BE2C (cell line): ENCODE measurements around the gene TMPO.
A peak's percentile ranks its signal among the peaks of the same experiment; 100 is the strongest.
"Not testable (repeated sequence)": the region's sequence is repeated elsewhere in the genome, so short reads cannot be mapped to it uniquely, and the experiment has no call there.

ENCODE experiments used
- DNase-seq: peaks from one replicate; pipeline ENCODE4 v3.0.0-alpha.2; 2020
- H3K27me3 ChIP-seq: fragments of 250-450 bp; sonication (Bioruptor Pico); 2 replicates; pipeline ENCODE4 v1.5.1; 2020; ENCODE audit warnings: mild to moderate bottlenecking
- H3K36me3 ChIP-seq: fragments of 250-450 bp; sonication (Bioruptor Pico); 2 replicates; pipeline ENCODE4 v1.5.1; 2020; ENCODE audit warnings: mild to moderate bottlenecking
- H3K4me1 ChIP-seq: fragments of 250-450 bp; sonication (Bioruptor Pico); 2 replicates; pipeline ENCODE4 v1.5.1; 2020
- H3K4me3 ChIP-seq: 2 replicates; pipeline ENCODE4 v1.5.1; 2011; ENCODE audit warnings: low read depth, low read length
- H3K9me3 ChIP-seq: fragments of 250-450 bp; sonication (Bioruptor Pico); 2 replicates; pipeline ENCODE4 v1.5.1; 2020
- TF ChIP-seq, protein P1 (sequence below): IDR thresholded peaks from 2 replicates; pipeline ENCODE4 v1.5.1; 2012; ENCODE audit warnings: mild to moderate bottlenecking, low read depth, low read length

Gene TMPO

DNA sequence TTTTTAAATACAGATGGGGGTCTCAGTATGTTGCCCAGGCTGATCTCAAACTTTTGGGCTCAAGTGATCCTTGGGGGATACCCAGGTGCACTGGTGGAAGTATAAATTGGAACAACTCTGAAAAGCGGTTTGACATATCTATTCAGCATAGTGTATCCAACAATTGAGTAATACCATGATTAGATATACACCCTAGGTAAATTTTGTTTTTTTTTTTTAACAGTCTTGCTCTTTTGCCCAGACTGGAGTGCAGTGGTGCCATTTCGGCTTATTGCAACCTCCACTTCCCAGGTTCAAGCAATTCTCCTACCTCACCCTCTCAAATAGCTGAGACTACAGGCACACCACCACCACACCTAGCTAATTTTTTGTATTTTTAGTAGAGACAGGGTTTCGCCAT is 46.5 kb downstream of the TMPO start:
- Histone ChIP-seq H3K9me3 (no peaks in the 10 kb centered on the region), H3K4me1 (no peaks in the 10 kb centered on the region), H3K36me3 (no peaks in the 10 kb centered on the region), H3K4me3 (no peak overlapping the region), H3K27me3 (no peaks in the 10 kb centered on the region)
- TF ChIP-seq, protein P1, sequence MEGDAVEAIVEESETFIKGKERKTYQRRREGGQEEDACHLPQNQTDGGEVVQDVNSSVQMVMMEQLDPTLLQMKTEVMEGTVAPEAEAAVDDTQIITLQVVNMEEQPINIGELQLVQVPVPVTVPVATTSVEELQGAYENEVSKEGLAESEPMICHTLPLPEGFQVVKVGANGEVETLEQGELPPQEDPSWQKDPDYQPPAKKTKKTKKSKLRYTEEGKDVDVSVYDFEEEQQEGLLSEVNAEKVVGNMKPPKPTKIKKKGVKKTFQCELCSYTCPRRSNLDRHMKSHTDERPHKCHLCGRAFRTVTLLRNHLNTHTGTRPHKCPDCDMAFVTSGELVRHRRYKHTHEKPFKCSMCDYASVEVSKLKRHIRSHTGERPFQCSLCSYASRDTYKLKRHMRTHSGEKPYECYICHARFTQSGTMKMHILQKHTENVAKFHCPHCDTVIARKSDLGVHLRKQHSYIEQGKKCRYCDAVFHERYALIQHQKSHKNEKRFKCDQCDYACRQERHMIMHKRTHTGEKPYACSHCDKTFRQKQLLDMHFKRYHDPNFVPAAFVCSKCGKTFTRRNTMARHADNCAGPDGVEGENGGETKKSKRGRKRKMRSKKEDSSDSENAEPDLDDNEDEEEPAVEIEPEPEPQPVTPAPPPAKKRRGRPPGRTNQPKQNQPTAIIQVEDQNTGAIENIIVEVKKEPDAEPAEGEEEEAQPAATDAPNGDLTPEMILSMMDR, result no peak
- DNase-seq, result no peak

GRCh38 chr12:98572010-98572409 is 56.6 kb downstream of the TMPO start:
- DNase-seq, result no peak
- TF ChIP-seq, protein P1, result peak; percentile 57

GRCh38 chr12:98574110-98574509 is 58.7 kb downstream of the TMPO start:
- no peak overlapping the region for H3K4me3 ChIP-seq
- H3K36me3 ChIP-seq, result no peaks in the 10 kb centered on the region

More at GRCh38 chr12:98572010-98572409, 56.6 kb downstream of the TMPO start:
- H3K9me3 ChIP-seq, result no peaks in the 10 kb centered on the region
- no peaks in the 10 kb centered on the region for H3K27me3 ChIP-seq
- no peak overlapping the region for H3K4me3 ChIP-seq
- H3K36me3 ChIP-seq, result no peaks in the 10 kb centered on the region
- no peaks in the 10 kb centered on the region for H3K4me1 ChIP-seq

DNA sequence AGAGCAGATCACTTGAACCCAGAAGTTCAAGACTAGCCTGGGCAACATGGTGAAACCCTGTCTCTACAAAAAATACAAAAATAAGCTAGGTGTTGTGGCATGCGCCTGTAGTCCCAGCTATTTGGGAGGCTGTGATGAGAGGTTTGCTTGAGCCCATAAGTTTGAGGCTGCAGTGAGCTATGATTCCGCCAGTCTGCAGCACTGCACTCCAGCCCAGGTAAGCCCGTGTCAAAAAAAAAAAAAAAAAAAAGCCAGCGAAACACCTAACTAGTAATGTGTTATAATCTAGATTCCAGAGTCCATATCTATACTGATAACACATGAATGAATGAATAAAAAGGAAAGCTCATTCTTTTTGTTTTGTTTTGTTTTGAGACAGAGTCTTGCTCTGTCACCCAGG is 59.6 kb downstream of the TMPO start:
- TF ChIP-seq, protein P1, result no peak
- Histone ChIP-seq H3K9me3 (no peaks in the 10 kb centered on the region), H3K4me3 (no peak overlapping the region), H3K27me3 (no peaks in the 10 kb centered on the region), H3K36me3 (no peaks in the 10 kb centered on the region), H3K4me1 (no peaks in the 10 kb centered on the region)
- no peak for DNase-seq

More at GRCh38 chr12:98574110-98574509, 58.7 kb downstream of the TMPO start:
- H3K9me3 ChIP-seq, result no peaks in the 10 kb centered on the region
- DNase-seq, result no peak
- H3K27me3 ChIP-seq, result no peaks in the 10 kb centered on the region
- TF ChIP-seq, protein P1, result no peak
- no peaks in the 10 kb centered on the region for H3K4me1 ChIP-seq

DNA sequence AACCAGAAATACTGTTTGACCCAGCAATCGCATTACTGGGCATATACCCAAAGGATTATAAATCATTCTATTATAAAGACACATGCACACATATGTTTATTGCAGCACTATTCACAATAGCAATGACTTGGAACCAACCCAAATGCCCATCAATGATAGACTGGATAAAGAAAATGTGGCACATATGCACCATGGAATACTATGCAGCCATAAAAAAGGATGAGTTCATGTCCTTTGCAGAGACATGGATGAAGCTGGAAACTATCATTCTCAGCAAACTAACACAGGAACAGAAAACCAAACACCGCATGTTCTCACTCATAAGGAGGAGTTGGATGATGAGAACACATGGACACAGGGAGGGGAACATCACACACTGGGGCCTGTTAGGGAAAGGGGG is 61.4 kb downstream of the TMPO start:
- H3K4me3 ChIP-seq, H3K9me3 ChIP-seq, DNase-seq, H3K36me3 ChIP-seq, H3K4me1 ChIP-seq, H3K27me3 ChIP-seq: not testable (repeated sequence)

GRCh38 chr12:98578392-98578791 is 63.0 kb downstream of the TMPO start:
- no peak for DNase-seq
- Histone ChIP-seq H3K9me3 (no peaks in the 10 kb centered on the region), H3K36me3 (no peaks in the 10 kb centered on the region), H3K4me1 (no peaks in the 10 kb centered on the region), H3K4me3 (no peak overlapping the region), H3K27me3 (no peaks in the 10 kb centered on the region)
- TF ChIP-seq, protein P1, result no peak

- no peaks in the 10 kb centered on the region for H3K27me3 ChIP-seq
- H3K36me3 ChIP-seq, result no peaks in the 10 kb centered on the region
- no peaks in the 10 kb centered on the region for H3K9me3 ChIP-seq
- TF ChIP-seq, protein P1, result no peak
- no peak overlapping the region for H3K4me3 ChIP-seq
- no peaks in the 10 kb centered on the region for H3K4me1 ChIP-seq
- no peak for DNase-seq
Measured at GRCh38 chr12:98578821-98579220, 63.4 kb downstream of the TMPO start.
